ENCODE data around the gene SCYL3. TPM values are rescaled to one million over a fixed set of nuclear protein-coding genes. Genes with fewer than 3 reads are reported as not detected.
"Not testable (repeated sequence)": the region's sequence is repeated elsewhere in the genome, so short reads cannot be mapped to it uniquely, and the experiment has no call there.

SCYL3 gene
- total RNA-seq, 3 donors from 2014 or later, result 9.1 to 33.7 (median 17.4) TPM

DNA sequence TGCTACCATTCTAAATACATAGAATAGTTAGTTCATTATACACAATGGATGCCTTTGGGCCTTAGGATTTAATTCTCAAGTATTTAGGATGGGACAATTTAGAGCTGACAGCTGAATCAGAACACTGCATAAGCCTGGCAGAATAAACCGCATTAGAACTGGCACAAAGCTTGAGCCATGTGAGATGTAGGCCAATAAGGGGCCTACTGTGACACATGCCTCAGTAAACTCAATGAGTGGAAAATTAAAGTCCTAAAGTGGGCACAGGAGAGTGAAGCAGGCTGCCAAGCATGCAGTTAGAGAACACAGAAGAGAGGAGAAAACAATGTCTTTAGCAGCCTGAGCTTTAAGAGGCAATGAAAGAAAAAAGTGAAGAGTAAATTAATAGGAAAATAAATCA is 24.3 kb downstream of the SCYL3 start:
- intact Hi-C loops (cut with DNase I; ENCODE audit: low total_unique reads), result no loop called here
- TF ChIP-seq, protein P1, sequence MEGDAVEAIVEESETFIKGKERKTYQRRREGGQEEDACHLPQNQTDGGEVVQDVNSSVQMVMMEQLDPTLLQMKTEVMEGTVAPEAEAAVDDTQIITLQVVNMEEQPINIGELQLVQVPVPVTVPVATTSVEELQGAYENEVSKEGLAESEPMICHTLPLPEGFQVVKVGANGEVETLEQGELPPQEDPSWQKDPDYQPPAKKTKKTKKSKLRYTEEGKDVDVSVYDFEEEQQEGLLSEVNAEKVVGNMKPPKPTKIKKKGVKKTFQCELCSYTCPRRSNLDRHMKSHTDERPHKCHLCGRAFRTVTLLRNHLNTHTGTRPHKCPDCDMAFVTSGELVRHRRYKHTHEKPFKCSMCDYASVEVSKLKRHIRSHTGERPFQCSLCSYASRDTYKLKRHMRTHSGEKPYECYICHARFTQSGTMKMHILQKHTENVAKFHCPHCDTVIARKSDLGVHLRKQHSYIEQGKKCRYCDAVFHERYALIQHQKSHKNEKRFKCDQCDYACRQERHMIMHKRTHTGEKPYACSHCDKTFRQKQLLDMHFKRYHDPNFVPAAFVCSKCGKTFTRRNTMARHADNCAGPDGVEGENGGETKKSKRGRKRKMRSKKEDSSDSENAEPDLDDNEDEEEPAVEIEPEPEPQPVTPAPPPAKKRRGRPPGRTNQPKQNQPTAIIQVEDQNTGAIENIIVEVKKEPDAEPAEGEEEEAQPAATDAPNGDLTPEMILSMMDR (IDR thresholded peaks at IDR 0.05), result no peak
- TF ChIP-seq POLR2AphosphoS5 (IDR thresholded peaks at IDR 0.05) (no peak), POLR2A (IDR thresholded peaks at IDR 0.05) (no peak)
- Histone ChIP-seq H3K9me3 (no peaks in the 10 kb centered on the region), H3K36me3 (no peaks in the 10 kb centered on the region), H3K27me3 (no peaks in the 10 kb centered on the region), H3K27ac (peak overlapping the region in 1 of 2 donors; percentile 23), H3K4me3 (no peak overlapping the region), H3K4me1 (no peaks in the 10 kb centered on the region)
- no peak for DNase-seq (ENCODE audit: low spot score in 2 of 2)

DNA sequence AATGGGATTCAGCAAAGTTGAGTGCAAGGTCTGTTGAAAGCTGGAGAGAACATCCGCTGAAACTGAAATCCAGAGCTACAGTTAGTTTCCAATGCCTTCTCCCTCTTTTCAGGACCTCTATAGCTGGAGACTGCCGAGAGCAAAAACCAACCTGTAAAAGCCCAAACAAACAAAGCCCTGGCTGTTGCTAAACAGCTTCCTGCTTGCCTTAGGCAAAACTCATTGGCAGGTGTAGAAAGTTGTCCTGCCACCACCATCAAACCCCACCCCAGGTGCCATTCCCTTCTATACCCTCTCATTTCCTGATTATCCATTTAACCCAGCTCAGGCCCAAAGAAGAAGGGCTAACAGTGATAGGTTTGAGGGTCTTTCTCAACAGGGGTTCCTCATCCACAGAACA is 24.7 kb downstream of the SCYL3 start:
- Histone ChIP-seq H3K4me1 (no peaks in the 10 kb centered on the region), H3K9me3 (no peaks in the 10 kb centered on the region), H3K36me3 (no peaks in the 10 kb centered on the region), H3K27ac (peak overlapping the region; percentile 20 to 23), H3K27me3 (no peaks in the 10 kb centered on the region), H3K4me3 (no peak overlapping the region)
- DNase-seq (ENCODE audit: low spot score in 2 of 2), result no peak
- intact Hi-C loops (cut with DNase I; ENCODE audit: low total_unique reads), result no loop called here
- TF ChIP-seq POLR2AphosphoS5 (IDR thresholded peaks at IDR 0.05), result no peak
- TF ChIP-seq POLR2A (IDR thresholded peaks at IDR 0.05), result no peak
- TF ChIP-seq, protein P1 (IDR thresholded peaks at IDR 0.05), result no peak

DNA sequence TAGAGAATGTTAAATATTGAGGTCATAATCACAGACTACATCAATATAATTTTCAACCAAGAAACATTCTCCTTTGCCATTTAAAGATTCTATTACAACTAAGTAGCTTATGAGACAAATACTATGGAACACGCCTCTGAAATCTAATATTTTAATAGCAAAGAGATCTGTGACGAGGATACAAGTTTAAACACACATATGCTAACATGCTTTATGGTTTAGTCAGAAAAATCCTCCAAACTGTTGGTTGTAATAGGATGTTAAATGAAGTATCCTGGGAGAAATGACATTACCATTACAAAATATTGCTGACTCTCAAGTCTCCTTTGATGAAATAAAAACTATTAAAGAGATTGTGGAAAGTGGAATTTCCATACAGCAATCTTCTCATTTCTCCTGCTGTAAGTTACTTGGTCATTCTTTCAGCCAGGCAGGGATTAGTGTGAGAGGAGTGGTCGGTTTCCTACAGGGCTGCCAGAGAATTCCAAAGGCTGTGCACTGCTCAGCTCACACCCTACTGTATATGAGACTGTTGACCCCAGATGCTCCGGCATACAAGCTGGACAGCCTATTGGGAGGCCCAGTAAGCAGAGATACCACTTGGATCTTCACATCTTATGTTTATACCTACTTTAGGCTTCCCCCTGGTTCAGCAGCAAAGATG is 26.6 kb downstream of the SCYL3 start:
- TF ChIP-seq, protein P1 (IDR thresholded peaks at IDR 0.05), result no peak
- TF ChIP-seq POLR2A (IDR thresholded peaks at IDR 0.05) (no peak), POLR2AphosphoS5 (IDR thresholded peaks at IDR 0.05) (no peak)
- Histone ChIP-seq H3K27me3 (no peaks in the 10 kb centered on the region), H3K27ac (no peak overlapping the region), H3K9me3 (no peaks in the 10 kb centered on the region), H3K4me1 (no peaks in the 10 kb centered on the region), H3K36me3 (no peaks in the 10 kb centered on the region), H3K4me3 (no peak overlapping the region)
- intact Hi-C loops (cut with DNase I; ENCODE audit: low total_unique reads), result no loop called here
- no peak for DNase-seq (ENCODE audit: low spot score in 2 of 2)

DNA sequence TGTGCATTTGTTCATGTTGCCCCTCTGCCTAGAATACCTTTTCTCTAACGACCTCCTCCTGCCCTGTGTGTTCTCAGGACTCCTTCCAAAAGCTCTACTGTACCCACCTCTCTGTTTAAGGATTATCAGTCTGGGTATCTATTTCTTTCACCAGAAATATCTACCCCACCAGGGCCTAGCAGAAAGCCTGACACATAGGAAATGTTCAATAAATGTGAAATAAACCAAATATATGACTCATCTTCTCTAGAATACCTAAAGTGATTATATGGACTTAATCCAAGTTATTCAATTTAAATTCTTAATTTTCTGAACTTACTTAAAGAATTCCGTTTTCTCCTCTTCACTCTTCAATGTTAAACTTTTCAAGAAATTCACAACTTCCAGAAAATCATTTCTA is 27.1 kb downstream of the SCYL3 start:
- H3K27me3 ChIP-seq, result no peaks in the 10 kb centered on the region
- no peak for DNase-seq (ENCODE audit: low spot score in 2 of 2)
- peaks cover 4% of the 10 kb centered on the region for H3K36me3 ChIP-seq
- H3K4me1 ChIP-seq, result no peaks in the 10 kb centered on the region
- no peak overlapping the region for H3K27ac ChIP-seq
- no peak overlapping the region for H3K4me3 ChIP-seq
- intact Hi-C loops (cut with DNase I; ENCODE audit: low total_unique reads), result no loop called here
- H3K9me3 ChIP-seq, result no peaks in the 10 kb centered on the region
- no peak for TF ChIP-seq POLR2A (IDR thresholded peaks at IDR 0.05)

DNA sequence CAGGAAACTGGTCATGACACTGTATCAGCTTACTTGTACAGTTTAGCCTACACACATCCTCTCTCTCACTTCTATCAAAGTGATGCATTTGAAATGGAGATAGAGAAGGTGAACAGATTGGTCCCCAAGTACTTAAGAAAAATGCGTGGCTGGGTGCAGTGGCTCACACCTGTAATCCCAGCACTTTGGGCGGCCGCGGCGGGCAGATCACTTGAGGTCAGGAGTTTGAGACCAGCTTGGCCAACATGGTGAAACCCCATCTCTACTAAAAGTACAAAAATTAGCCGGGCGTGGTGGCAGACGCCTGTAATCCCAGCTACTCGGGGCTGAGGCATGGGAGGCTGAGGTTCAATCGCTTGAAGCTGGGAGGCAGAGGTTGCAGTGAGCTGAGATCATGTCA is 29.2 kb downstream of the SCYL3 start:
- H3K27me3 ChIP-seq; intact Hi-C loops (cut with DNase I; ENCODE audit: low total_unique reads); H3K4me1 ChIP-seq; H3K4me3 ChIP-seq; H3K36me3 ChIP-seq; H3K27ac ChIP-seq; H3K9me3 ChIP-seq; DNase-seq (ENCODE audit: low spot score in 2 of 2): not testable (repeated sequence)

DNA sequence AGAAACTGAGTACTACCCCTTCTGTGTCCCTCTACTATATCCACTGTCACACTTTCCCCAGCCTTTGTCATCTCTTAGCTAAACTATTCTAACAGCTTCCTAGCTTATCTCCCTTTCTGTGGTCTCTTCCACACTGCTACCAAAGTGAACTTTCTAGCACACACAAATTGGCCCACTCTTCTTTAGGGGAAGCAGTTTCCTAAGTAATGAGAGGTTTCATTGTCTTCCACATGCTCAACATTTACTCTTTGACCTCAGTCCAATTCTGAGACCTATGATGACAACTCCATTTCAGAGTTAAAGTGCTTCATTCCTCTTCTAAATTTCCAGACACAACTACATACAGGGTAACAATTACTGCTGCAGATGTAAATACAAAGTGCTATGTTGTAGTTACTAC is 32.9 kb downstream of the SCYL3 start:
- no peak for DNase-seq (ENCODE audit: low spot score in 2 of 2)
- Histone ChIP-seq H3K4me1 (no peaks in the 10 kb centered on the region), H3K27me3 (no peaks in the 10 kb centered on the region), H3K9me3 (no peaks in the 10 kb centered on the region), H3K27ac (no peak overlapping the region), H3K4me3 (no peak overlapping the region), H3K36me3 (peaks cover 6% of the 10 kb centered on the region)
- TF ChIP-seq, protein P1 (IDR thresholded peaks at IDR 0.05), result no peak
- no peak for TF ChIP-seq POLR2A (IDR thresholded peaks at IDR 0.05)
- TF ChIP-seq POLR2AphosphoS5 (IDR thresholded peaks at IDR 0.05), result no peak
- intact Hi-C loops (cut with DNase I; ENCODE audit: low total_unique reads), result no loop called here
